ENCODE data around the gene LEMD2.
A peak's percentile ranks its signal among the peaks of the same experiment; 100 is the strongest.

DNA sequence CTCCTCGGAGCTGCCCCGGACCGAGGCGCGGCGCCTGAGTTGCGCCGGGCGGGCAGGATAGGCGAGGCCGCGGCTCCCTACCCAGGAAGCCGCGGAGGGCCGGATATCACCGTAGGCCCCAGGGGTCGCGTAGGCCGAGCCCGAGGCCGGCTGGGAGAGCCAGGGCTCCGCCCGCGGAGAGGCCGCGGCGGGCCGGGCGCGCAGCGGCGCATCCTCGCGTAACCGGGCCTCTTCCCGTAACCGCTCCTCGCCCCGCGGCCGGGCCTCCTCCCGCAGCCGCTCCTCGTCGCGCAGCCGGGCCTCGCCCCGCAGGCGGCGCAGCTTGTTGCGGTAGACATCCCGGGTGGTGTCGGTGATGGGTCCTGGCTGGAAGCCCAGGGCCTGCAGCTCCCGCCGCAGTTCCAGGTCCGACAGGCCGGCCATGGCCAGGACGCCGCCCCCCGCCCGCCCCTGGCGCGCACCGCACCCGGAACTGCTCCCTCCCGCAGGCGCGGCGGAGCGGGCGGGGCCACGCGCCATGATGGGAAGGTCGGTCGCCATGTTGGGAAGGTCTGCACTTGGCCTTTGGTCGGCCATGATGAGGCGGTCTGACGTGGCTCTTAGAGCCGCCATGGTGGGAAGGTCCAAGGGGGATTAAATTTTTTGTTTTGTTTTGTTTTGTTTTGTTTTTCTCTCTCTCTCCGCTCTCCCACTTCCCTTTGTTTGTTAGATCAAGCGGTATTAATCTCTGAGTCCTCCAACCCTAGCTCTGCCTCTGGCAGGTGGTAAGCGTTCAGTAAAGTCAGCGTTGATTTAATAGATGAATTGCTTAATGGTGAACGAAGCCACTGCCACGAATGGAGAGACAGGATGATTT lies at the start of gene LEMD2:
- TF ChIP-seq TBP (optimal IDR thresholded peaks at IDR 0.05; ENCODE audit: low read depth, low read length): peak; percentile 64
- peak; percentile 68 for TF ChIP-seq NFIC (IDR thresholded peaks at IDR 0.05)
- TF ChIP-seq NR2C1 (IDR thresholded peaks at IDR 0.05): peak; percentile 96
- peak; percentile 96 for TF ChIP-seq NR2C1 (tag; IDR thresholded peaks at IDR 0.05)
- no peak for TF ChIP-seq SIRT6 (IDR thresholded peaks at IDR 0.05; ENCODE audit: low read depth, low read length)
- peak; percentile 18; the same call in 1 of the 2 replicates for TF ChIP-seq EP300 (IDR thresholded peaks at IDR 0.05; ENCODE audit: low read length)
- TF ChIP-seq SMARCC2 (IDR thresholded peaks at IDR 0.05; ENCODE audit: low read depth): no peak
- peak; percentile 36 to 45; a peak in 1 of 4 replicates for TF ChIP-seq TRIM24 (IDR thresholded peaks at IDR 0.05)
- TF ChIP-seq SREBF2 (CRISPR knock-in tag; IDR thresholded peaks at IDR 0.05): no peak
- TF ChIP-seq, protein P1, sequence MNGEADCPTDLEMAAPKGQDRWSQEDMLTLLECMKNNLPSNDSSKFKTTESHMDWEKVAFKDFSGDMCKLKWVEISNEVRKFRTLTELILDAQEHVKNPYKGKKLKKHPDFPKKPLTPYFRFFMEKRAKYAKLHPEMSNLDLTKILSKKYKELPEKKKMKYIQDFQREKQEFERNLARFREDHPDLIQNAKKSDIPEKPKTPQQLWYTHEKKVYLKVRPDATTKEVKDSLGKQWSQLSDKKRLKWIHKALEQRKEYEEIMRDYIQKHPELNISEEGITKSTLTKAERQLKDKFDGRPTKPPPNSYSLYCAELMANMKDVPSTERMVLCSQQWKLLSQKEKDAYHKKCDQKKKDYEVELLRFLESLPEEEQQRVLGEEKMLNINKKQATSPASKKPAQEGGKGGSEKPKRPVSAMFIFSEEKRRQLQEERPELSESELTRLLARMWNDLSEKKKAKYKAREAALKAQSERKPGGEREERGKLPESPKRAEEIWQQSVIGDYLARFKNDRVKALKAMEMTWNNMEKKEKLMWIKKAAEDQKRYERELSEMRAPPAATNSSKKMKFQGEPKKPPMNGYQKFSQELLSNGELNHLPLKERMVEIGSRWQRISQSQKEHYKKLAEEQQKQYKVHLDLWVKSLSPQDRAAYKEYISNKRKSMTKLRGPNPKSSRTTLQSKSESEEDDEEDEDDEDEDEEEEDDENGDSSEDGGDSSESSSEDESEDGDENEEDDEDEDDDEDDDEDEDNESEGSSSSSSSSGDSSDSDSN (IDR thresholded peaks at IDR 0.05; ENCODE audit: borderline replicate concordance in 1 of 2, low read depth in 2 of 2, low read length in 2 of 2): peak; percentile 54 to 92; a peak in 2 of 4 replicates

All from K562 (cell line).